Fibroblast of the conjunctiva (primary cell): ENCODE measurements around the gene ZNF813.

ENCODE experiments used
- DNase-seq: peaks from one replicate; pipeline ENCODE4 v3.0.0-alpha.2; 2010; ENCODE audit warnings: low read depth

ZNF813 gene

DNA sequence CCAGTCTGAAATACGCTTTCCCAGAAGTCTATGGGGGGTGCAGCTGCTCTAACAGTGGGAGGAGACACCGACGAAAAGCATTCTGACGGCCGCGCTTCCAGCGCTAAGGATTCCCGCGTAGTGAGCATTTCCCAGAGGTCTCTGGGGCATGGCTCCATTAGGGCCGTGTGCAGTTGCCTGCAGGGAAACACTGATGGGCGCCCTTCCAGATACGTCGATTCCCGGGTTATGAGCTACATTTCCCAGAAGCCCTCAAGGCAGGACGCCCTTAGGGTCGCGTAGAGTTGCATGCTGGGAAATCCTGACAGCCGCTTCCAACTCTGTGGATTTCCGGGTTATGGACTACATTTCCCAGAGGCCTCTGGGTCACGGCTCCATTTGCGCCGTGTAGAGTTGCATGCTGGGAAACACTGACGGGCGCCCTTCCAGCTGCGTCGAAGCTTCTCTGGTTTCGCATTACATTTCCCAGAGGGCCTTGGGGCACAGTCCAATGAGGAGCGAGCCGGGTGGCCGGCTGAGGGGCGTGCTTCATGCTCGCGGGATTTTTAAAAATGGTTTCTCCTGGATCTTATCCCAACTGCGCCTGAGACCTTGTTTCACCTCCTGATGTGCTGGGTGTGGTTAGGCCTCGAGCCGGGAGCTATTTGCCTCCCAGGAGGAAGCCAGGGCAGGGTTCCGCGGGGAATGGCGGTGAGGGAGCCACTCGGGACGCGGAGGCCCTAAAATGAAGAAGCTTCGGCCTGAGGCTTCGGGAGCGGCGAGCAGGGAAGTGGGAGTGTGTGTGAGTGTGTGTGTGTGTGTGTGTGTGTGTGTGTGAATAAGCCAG is 53.2 kb downstream of the ZNF813 start:
- DNase-seq, result peak; percentile 98

GRCh38 chr19:53521373-53522202 is 54.1 kb downstream of the ZNF813 start:
- no peak for DNase-seq

- DNase-seq, result no peak
These were observed 58.4 kb downstream of the ZNF813 start for GRCh38 chr19:53525922-53526321.

GRCh38 chr19:53530622-53531021 is 63.1 kb downstream of the ZNF813 start:
- no peak for DNase-seq

DNA sequence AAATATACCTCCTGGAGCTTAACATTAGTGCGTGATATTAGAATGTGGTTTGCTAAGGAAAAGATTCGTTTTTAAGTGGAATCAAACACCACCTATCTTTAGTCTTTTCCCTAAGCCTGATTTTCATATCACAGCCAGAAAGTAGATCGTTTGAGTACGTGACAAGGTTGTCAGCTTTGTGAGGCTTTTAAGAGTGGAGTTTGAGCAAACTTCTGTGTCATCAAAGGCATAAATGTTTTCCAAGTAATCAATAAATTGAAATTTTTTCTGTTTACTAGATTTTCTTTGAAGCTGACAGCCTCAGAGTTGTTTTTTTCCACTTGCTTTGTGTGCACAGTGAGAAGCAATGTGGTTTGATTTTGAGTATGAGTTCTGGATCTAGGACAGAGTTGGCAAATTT is 63.9 kb downstream of the ZNF813 start:
- DNase-seq, result no peak

GRCh38 chr19:53532362-53532761 is 64.8 kb downstream of the ZNF813 start:
- DNase-seq, result no peak

DNA sequence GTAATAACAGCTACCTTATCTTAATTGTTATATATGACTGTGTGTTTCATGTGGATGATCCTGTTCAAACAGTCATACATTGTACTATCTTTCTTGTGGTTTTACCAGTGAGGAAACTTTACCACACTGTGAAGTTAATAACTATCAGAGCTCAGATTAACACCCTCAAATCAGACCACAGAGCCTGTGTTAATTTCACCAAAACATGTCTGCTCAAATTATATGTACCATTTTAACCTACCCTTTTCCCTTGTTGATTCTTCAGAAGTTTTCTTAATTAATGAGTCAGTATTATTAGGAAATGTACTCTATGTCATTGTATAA is 68.7 kb downstream of the ZNF813 start:
- no peak for DNase-seq

DNA sequence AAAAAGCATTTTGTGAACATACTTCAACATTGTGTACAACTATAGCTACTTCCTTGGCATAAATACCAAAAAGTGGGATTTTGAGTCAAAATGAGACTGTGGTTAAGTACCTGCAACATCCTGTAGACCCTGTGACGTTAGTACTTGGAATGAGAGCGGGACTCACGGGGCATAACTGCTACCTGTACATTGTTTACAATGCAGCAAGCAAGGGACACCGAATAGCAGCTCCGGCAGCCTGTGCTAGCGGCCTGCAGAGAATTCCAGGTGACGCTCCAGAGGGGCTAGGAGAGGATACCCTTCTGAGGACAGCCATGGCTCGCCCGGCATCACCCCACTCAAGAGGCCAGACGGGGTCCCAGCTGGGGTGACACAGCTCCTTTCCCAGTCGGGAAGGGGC is 69.6 kb downstream of the ZNF813 start:
- no peak for DNase-seq

- no peak for DNase-seq
These were observed 70.2 kb downstream of the ZNF813 start, which contains the start of gene ZNF331 for GRCh38 chr19:53537521-53538377. Gene ZNF331, plus strand, starts transcription at chr19:53538145. Its CDS starts 31,232 bp downstream, at chr19:53569377.

DNA sequence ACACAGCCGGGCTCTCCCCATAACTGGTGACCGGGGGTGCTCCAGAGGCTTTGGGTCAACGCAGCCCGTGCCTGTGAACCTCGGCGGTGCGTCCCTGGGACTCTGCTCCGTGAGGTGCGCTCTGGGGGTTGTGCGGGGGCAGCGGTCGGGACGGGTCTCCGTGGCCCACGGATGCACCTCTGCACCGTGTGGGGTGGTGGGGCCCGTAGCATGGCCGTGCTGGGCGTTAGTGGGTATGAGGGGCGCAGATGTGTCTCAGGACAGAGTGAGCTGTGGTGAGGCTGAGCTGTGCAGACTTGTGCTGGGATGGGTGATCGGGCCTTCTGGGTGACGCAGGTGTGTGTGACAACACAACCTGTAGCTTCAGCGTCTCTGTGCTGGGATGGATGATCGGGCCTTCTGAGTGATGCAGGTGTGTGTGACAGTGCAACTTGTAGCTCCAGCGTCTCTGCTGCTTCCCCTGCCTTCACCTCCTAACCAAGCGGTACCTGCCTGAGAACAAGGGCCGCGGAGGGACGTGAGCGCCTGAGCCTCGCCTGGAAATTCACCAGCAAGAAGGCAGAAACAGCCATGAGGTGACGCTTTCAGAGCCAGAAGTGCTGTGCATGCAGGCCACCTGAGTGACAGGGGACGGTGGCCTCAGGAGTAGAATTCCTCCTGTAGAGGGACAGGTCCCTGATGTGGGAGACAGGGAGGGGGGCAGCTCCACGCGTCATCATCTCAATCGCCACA is 71.0 kb downstream of the ZNF813 start:
- no peak for DNase-seq

- no peak for DNase-seq
These were observed 72.6 kb downstream of the ZNF813 start for GRCh38 chr19:53540091-53540490.

- no peak for DNase-seq
These were observed 74.4 kb downstream of the ZNF813 start for GRCh38 chr19:53541971-53542370.

DNA sequence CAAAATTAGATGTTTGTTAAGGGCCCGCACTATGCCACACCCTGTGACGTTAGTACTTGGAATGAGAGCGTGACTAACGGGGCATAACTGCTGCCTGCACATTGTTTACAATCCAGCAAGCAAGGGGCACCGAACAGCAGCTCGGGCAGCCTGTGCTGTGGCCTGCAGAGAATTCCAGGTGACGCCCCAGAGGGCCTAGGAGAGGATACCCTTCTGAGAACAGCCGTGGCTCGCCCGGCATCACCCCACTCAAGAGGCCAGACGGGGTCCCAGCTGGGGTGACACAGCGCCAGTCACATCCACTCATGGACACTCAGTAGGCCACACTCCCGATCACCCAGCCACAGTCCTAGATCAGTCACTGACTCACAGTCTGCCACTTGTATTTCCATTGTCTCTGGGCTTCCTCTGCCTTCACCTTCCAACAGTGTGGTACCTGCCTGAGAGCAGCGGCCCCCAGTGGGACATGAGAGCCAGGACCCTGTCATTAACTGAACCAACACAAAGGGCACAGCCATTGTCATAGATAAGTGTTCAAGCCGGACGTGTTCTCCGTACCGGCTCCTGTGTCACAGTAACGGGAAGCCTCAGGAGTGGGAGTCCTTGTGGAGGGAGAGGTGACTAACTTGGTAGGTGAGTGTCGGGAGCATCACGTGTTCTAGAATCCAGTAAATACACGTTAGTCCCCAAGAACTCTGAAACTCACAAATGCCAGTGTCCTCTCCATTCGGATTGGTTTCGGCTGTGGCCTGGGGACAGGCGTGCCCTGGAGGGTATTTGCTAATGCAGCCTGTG is 77.9 kb downstream of the ZNF813 start:
- no peak for DNase-seq
